Liver (tissue), 9 donors: ENCODE data around the gene KCNQ1. TPM values are rescaled to one million over a fixed set of nuclear protein-coding genes. Genes with fewer than 3 reads are reported as not detected.

Source experiments
- DNase-seq: peaks from one replicate; pipeline ENCODE4 v3.0.0-alpha.2; 2017; ENCODE audit warnings: low spot score
- H3K27ac ChIP-seq, 2 donors: one replicate each; pipeline ENCODE4 v1.7.0; 2013; ENCODE audit warnings: inconsistent platforms in 2 of 2, low read length in 2 of 2, control low read depth in 1 of 2, low read depth in 1 of 2, mild to moderate bottlenecking in 1 of 2
- H3K27me3 ChIP-seq, 4 donors: one replicate each; pipeline versions ENCODE4 v1.6.1 to v1.7.0; 2013; ENCODE audit warnings: low read length in 3 of 4, inconsistent platforms in 1 of 4, mild to moderate bottlenecking in 1 of 4, moderate library complexity in 1 of 4; ENCODE audit not compliant: control insufficient read depth in 4 of 4, insufficient read depth in 4 of 4
- H3K36me3 ChIP-seq, 4 donors: one replicate each; pipeline versions ENCODE4 v1.6.1 to v1.7.0; 2013; ENCODE audit warnings: low read length in 3 of 4, mild to moderate bottlenecking in 3 of 4, low read depth in 1 of 4, moderate library complexity in 1 of 4; ENCODE audit not compliant: control insufficient read depth in 4 of 4, insufficient read depth in 3 of 4
- H3K4me1 ChIP-seq, 4 donors: one replicate each; pipeline versions ENCODE4 v1.6.1 to v1.7.0; 2013; ENCODE audit warnings: low read length in 3 of 4, mild to moderate bottlenecking in 3 of 4, moderate library complexity in 1 of 4; ENCODE audit not compliant: control insufficient read depth in 4 of 4, insufficient read depth in 4 of 4
- H3K4me3 ChIP-seq, 3 donors: one replicate each; pipeline versions ENCODE4 v1.6.1 to v1.7.0; 2013; ENCODE audit warnings: low read length in 3 of 3, control low read depth in 1 of 3, low read depth in 1 of 3, mild to moderate bottlenecking in 1 of 3
- H3K9ac ChIP-seq, 2 donors: one replicate each; pipeline ENCODE4 v1.7.0; 2013; ENCODE audit warnings: low read length in 2 of 2, mild to moderate bottlenecking in 2 of 2, moderate library complexity in 2 of 2, control low read depth in 1 of 2, low read depth in 1 of 2
- H3K9me3 ChIP-seq, 4 donors: one replicate each; pipeline versions ENCODE4 v1.6.1 to v1.7.0; 2013; ENCODE audit warnings: low read length in 3 of 4; ENCODE audit not compliant: control insufficient read depth in 4 of 4
- CTCF ChIP-seq: fragments of 150-350 bp; IDR thresholded peaks from 2 replicates; pipeline ENCODE4 v1.5.1; 2017; ENCODE audit warnings: improper control_type of control experiment, low read depth, low read length; ENCODE audit not compliant: missing input control
- EGR1 ChIP-seq, 2 donors: IDR thresholded peaks; 2 replicates each; pipeline ENCODE4 v1.6.1; 2016 to 2018; ENCODE audit warnings: antibody characterized with exemption in 2 of 2, low read depth in 2 of 2
- FOXA1 ChIP-seq: IDR thresholded peaks from 2 replicates; pipeline ENCODE4 v1.6.1; 2016; ENCODE audit warnings: antibody characterized with exemption
- FOXA2 ChIP-seq: IDR thresholded peaks from 2 replicates; pipeline ENCODE4 v1.6.1; 2016; ENCODE audit warnings: antibody characterized with exemption
- GABPA ChIP-seq, 2 donors: IDR thresholded peaks in 1 of 2; conservative IDR thresholded peaks in 1 of 2; 2 replicates each; pipeline ENCODE4 v1.6.1; 2016; ENCODE audit warnings: antibody characterized with exemption in 2 of 2, mild to moderate bottlenecking in 1 of 2, moderate library complexity in 1 of 2
- HNF4A ChIP-seq, 2 donors: conservative IDR thresholded peaks; 2 replicates each; pipeline ENCODE4 v1.6.1; 2016; ENCODE audit warnings: antibody characterized with exemption in 2 of 2, mild to moderate bottlenecking in 2 of 2
- HNF4G ChIP-seq: IDR thresholded peaks from 2 replicates; pipeline ENCODE4 v1.6.1; 2016; ENCODE audit warnings: antibody characterized with exemption
- MAX ChIP-seq: IDR thresholded peaks from 2 replicates; pipeline ENCODE4 v1.6.1; 2016; ENCODE audit warnings: antibody characterized with exemption
- NR2F2 ChIP-seq: IDR thresholded peaks from 2 replicates; pipeline ENCODE4 v1.6.1; 2016; ENCODE audit warnings: antibody characterized with exemption
- REST ChIP-seq: IDR thresholded peaks from 2 replicates; pipeline ENCODE4 v1.6.1; 2016; ENCODE audit warnings: antibody characterized with exemption, mild to moderate bottlenecking
- RXRA ChIP-seq, 2 donors: IDR thresholded peaks; 2 replicates each; pipeline ENCODE4 v1.6.1; 2017 to 2018; ENCODE audit warnings: antibody characterized with exemption in 2 of 2, mild to moderate bottlenecking in 1 of 2
- SP1 ChIP-seq: IDR thresholded peaks from 2 replicates; pipeline ENCODE4 v1.6.1; 2018; ENCODE audit warnings: antibody characterized with exemption, mild to moderate bottlenecking
- TAF1 ChIP-seq: conservative IDR thresholded peaks from 2 replicates; pipeline ENCODE4 v1.6.1; 2016; ENCODE audit warnings: antibody characterized with exemption, mild to moderate bottlenecking
- YY1 ChIP-seq: IDR thresholded peaks from 2 replicates; pipeline ENCODE4 v1.6.1; 2016; ENCODE audit warnings: antibody characterized with exemption, mild to moderate bottlenecking
- WGBS: extraction: QIAGEN DNeasy Blood & Tissue Kit; methylation state at CpG from one replicate; pipeline ENCODE4 v1.1.7; 2013; 5-methylcytosine and 5-hydroxymethylcytosine counted together
- polyA plus RNA-seq, 2 donors: library from polyadenylated mRNA; stranded (reverse) in 1 of 2; unstranded in 1 of 2; fragments of 200-250 nt in 1 of 2; fragments of >200 nt in 1 of 2; fragmentation: Nextera tagmentation in 1 of 2; extraction: Ambion mirVana in 1 of 2; gene quantifications; one replicate each; pipeline versions ENCODE4 v1.2.1 to v1.2.3, GENCODE V29; 2013 to 2015
- total RNA-seq, 2 donors: library from RNA; depleted of rRNA; stranded (reverse); fragments of >200 nt; gene quantifications; one replicate each; pipeline ENCODE4 v1.2.3, GENCODE V29; 2014
- TF ChIP-seq, protein P1 (sequence below): IDR thresholded peaks from 2 replicates; pipeline ENCODE4 v1.6.1; 2016; ENCODE audit warnings: antibody characterized with exemption
- donor health status: healthy.
- donor health status: healthy.
- donor health status: healthy.
- donor health status: healthy.
- donor health status: healthy.

KCNQ1 gene
- total and polyA plus RNA-seq, 4 donors = 0.31 to 2.2 (median 1.5) TPM

- Histone ChIP-seq H3K9ac (no peak overlapping the region), H3K36me3 (no peaks in the 10 kb centered on the region), H3K27ac (no peak overlapping the region), H3K4me1 (peaks cover 0 to 8% (median 5%) of the 10 kb centered on the region in 4 donors), H3K4me3 (no peak overlapping the region), H3K9me3 (no peaks in the 10 kb centered on the region), H3K27me3 (peaks cover 0 to 6% (median 0%) of the 10 kb centered on the region in 4 donors)
- DNase-seq = no peak
- 71% methylated on average over 22 of the region's 22 CpGs for WGBS
- TF ChIP-seq RXRA (IDR thresholded peaks at IDR 0.05) (no peak), NR2F2 (no peak), EGR1 (IDR thresholded peaks at IDR 0.05; ENCODE audit: low read depth in 2 of 2) (no peak), FOXA2 (no peak), GABPA (IDR thresholded peaks at IDR 0.05 in 1 of 2, conservative IDR thresholded peaks at IDR 0.05 in 1 of 2) (no peak), MAX (no peak), CTCF (no peak), TAF1 (no peak)
Observed at GRCh38 chr11:2533587-2534133, 88.9 kb downstream of the KCNQ1 start.

DNA sequence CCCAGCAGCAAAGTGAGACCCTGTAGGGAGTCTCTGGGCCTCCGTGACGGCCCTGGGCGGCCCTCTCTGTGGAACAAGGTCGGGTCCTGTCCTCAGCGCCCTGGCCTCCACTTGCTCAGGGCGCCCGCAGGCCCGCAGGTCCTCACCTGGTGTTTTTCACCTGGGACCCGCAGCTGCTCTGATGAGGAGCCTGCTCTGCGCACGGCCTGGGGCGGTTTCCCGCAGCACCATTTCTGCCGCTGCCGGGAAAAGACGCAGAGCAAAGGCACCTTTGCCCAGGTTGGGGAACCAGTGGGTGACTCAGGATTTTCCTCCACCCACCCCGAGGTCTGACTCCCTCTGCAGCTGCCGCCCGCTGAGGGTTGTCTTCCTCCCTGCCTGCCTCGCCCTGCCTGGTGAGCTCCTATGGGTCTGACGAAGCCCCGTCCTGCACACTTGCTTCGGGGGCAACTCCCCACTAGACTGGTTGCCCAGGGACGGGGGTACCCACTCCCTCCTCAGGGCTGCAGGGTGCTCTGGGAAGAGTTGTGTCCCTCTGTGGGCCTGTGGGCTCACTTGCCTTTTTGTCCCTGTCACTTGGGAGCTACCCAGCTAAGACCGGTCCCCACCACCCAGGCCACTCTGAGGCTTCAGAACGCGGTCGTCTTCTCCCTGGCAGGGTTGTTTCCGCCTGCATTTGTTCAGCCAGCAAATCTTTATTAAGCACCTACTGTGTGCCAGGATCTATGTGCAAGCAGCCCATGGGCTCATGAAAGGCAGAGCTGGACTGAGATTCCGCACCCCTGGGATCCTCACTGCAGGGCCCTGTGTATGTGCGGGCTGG is 89.5 kb downstream of the KCNQ1 start:
- Histone ChIP-seq H3K9ac (no peak overlapping the region), H3K27me3 (peaks cover 0 to 6% (median 0%) of the 10 kb centered on the region in 4 donors), H3K4me3 (no peak overlapping the region), H3K36me3 (no peaks in the 10 kb centered on the region), H3K9me3 (no peaks in the 10 kb centered on the region), H3K27ac (no peak overlapping the region), H3K4me1 (peaks cover 0 to 8% (median 5%) of the 10 kb centered on the region in 4 donors)
- TF ChIP-seq CTCF (no peak), YY1 (no peak), SP1 (no peak), HNF4G (no peak), FOXA2 (no peak), MAX (no peak), REST (no peak), HNF4A (conservative IDR thresholded peaks at IDR 0.05) (no peak), FOXA1 (no peak), TAF1 (no peak)
- TF ChIP-seq, protein P1, sequence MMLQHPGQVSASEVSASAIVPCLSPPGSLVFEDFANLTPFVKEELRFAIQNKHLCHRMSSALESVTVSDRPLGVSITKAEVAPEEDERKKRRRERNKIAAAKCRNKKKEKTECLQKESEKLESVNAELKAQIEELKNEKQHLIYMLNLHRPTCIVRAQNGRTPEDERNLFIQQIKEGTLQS = no peak
- DNase-seq = no peak
- 92% methylated on average over 31 of the region's 31 CpGs for WGBS
